ENCODE results near the gene PTPRU.

The PTPRU gene

GRCh38 chr1:29370067-29370466 is 133.7 kb downstream of the PTPRU start:
- no peak overlapping the region for H3K4me3 ChIP-seq (ENCODE audit: low read length)
- H3K79me2 ChIP-seq (ENCODE audit: low read length): no peaks in the 10 kb centered on the region
- H3K9ac ChIP-seq (ENCODE audit: low read length): no peak overlapping the region
- H3K4me2 ChIP-seq (ENCODE audit: low read depth, low read length): no peak overlapping the region
- TF ChIP-seq EZH2phosphoT487 (IDR thresholded peaks at IDR 0.05; ENCODE audit: low read length) (no peak), CTCF (IDR thresholded peaks at IDR 0.05; ENCODE audit: low read length) (no peak), EZH2 (optimal IDR thresholded peaks at IDR 0.05; ENCODE audit: low read depth, low read length) (no peak)
- H3K9me3 ChIP-seq (replicated peaks; ENCODE audit: insufficient read depth, low read length): no peaks in the 10 kb centered on the region
- H3K27ac ChIP-seq (ENCODE audit: low read length): no peak overlapping the region
- H4K20me1 ChIP-seq (ENCODE audit: insufficient read depth, low read length): no peaks in the 10 kb centered on the region
- no peaks in the 10 kb centered on the region for H3K9me2 ChIP-seq (replicated peaks; ENCODE audit: insufficient read depth, low read length)
- no peaks in the 10 kb centered on the region for H3F3A ChIP-seq (ENCODE audit: insufficient read depth, low read length)
- DNase-seq: no peak
- no peaks in the 10 kb centered on the region for H3K36me3 ChIP-seq (replicated peaks; ENCODE audit: insufficient read depth, low read length)
- no peaks in the 10 kb centered on the region for H3K4me1 ChIP-seq (ENCODE audit: low read length)
- peaks cover 99% of the 10 kb centered on the region for H3K27me3 ChIP-seq (replicated peaks; ENCODE audit: insufficient read depth, low read length)
- H2AFZ ChIP-seq (ENCODE audit: low read length): no peak overlapping the region

DNA sequence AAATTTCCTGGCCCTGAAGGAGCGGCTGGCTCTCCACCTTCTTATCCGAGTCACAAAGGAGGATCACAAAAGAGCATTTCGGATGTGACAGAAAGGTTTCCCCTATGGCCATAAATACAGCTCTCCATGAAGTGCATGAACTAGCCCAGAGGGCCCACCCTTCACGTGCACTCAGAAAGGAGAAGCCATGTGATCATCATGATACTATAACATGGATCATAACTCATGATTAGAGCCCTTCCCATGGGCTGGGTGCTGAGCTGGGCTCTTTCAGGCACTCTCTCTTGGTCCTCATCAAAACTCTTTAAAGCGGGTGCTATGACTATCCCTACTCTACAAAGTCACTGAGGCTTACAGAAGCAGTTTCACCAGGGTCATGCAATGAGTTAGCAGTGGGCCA is 135.0 kb downstream of the PTPRU start:
- Histone ChIP-seq H3K9me3 (replicated peaks; ENCODE audit: insufficient read depth, low read length) (no peaks in the 10 kb centered on the region), H3K9ac (ENCODE audit: low read length) (no peak overlapping the region), H3K4me1 (ENCODE audit: low read length) (no peaks in the 10 kb centered on the region), H3K9me2 (replicated peaks; ENCODE audit: insufficient read depth, low read length) (no peaks in the 10 kb centered on the region), H4K20me1 (ENCODE audit: insufficient read depth, low read length) (no peaks in the 10 kb centered on the region), H3K27ac (ENCODE audit: low read length) (no peak overlapping the region), H3K79me2 (ENCODE audit: low read length) (no peaks in the 10 kb centered on the region), H3F3A (ENCODE audit: insufficient read depth, low read length) (no peaks in the 10 kb centered on the region), H3K27me3 (replicated peaks; ENCODE audit: insufficient read depth, low read length) (peaks cover 99% of the 10 kb centered on the region), H3K36me3 (replicated peaks; ENCODE audit: insufficient read depth, low read length) (no peaks in the 10 kb centered on the region), H3K4me2 (ENCODE audit: low read depth, low read length) (no peak overlapping the region), H3K4me3 (ENCODE audit: low read length) (no peak overlapping the region), H2AFZ (ENCODE audit: low read length) (no peak overlapping the region)
- TF ChIP-seq EZH2phosphoT487 (IDR thresholded peaks at IDR 0.05; ENCODE audit: low read length) (no peak), EZH2 (optimal IDR thresholded peaks at IDR 0.05; ENCODE audit: low read depth, low read length) (no peak), CTCF (IDR thresholded peaks at IDR 0.05; ENCODE audit: low read length) (no peak)
- no peak for DNase-seq

DNA sequence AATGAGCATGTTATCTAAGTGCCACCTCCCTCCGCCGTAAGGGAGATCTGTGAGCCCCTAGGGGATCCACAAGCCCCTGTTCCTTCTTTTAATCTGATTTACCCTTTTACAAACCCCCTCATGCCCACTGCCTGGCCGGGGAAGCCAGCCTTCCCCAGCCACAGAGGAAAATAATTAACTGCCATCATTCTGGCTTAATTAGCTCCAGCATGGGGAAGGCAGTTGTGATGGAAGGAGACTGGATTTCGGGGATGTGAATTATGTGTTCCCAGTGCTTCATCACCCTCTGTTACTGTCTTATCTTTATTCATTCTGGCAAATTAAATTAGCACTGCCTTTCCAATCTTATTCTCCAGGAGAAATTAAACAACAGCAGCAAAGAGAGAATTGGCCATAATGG is 135.8 kb downstream of the PTPRU start:
- no peak overlapping the region for H3K4me3 ChIP-seq (ENCODE audit: low read length)
- H3F3A ChIP-seq (ENCODE audit: insufficient read depth, low read length): no peaks in the 10 kb centered on the region
- H3K9me2 ChIP-seq (replicated peaks; ENCODE audit: insufficient read depth, low read length): no peaks in the 10 kb centered on the region
- H3K27me3 ChIP-seq (replicated peaks; ENCODE audit: insufficient read depth, low read length): peaks cover 99% of the 10 kb centered on the region
- H4K20me1 ChIP-seq (ENCODE audit: insufficient read depth, low read length): no peaks in the 10 kb centered on the region
- DNase-seq: no peak
- no peak overlapping the region for H2AFZ ChIP-seq (ENCODE audit: low read length)
- H3K36me3 ChIP-seq (replicated peaks; ENCODE audit: insufficient read depth, low read length): no peaks in the 10 kb centered on the region
- H3K4me2 ChIP-seq (ENCODE audit: low read depth, low read length): no peak overlapping the region
- TF ChIP-seq CTCF (IDR thresholded peaks at IDR 0.05; ENCODE audit: low read length) (no peak), EZH2phosphoT487 (IDR thresholded peaks at IDR 0.05; ENCODE audit: low read length) (no peak), EZH2 (optimal IDR thresholded peaks at IDR 0.05; ENCODE audit: low read depth, low read length) (no peak)
- no peak overlapping the region for H3K9ac ChIP-seq (ENCODE audit: low read length)
- no peak overlapping the region for H3K27ac ChIP-seq (ENCODE audit: low read length)
- H3K4me1 ChIP-seq (ENCODE audit: low read length): no peaks in the 10 kb centered on the region
- H3K79me2 ChIP-seq (ENCODE audit: low read length): no peaks in the 10 kb centered on the region
- H3K9me3 ChIP-seq (replicated peaks; ENCODE audit: insufficient read depth, low read length): no peaks in the 10 kb centered on the region
